HK-2 (cell line): Measurements from ENCODE around the gene OPA1.

Source experiments
- DNase-seq: peaks from one replicate; pipeline ENCODE4 v3.0.0-alpha.2; 2018; ENCODE audit not compliant: unreplicated experiment

Gene OPA1

GRCh38 chr3:193737191-193737751 lies 144.3 kb downstream of the OPA1 start:
- no peak for DNase-seq

- DNase-seq = no peak
Observed at GRCh38 chr3:193742628-193743027, 149.6 kb downstream of the OPA1 start.

GRCh38 chr3:193743702-193744047 lies 150.7 kb downstream of the OPA1 start:
- no peak for DNase-seq

- DNase-seq = peak; percentile 20
Observed at GRCh38 chr3:193744048-193744821, 151.2 kb downstream of the OPA1 start.

- no peak for DNase-seq
Observed at GRCh38 chr3:193744822-193745684, 152.0 kb downstream of the OPA1 start.

GRCh38 chr3:193746832-193747231 lies 153.8 kb downstream of the OPA1 start:
- DNase-seq = no peak
